ENCODE measurements around the gene EPB41L5.
"Not testable (repeated sequence)": the region's sequence is repeated elsewhere in the genome, so short reads cannot be mapped to it uniquely, and the experiment has no call there.

The EPB41L5 gene

GRCh38 chr2:120034621-120035020 is 21.7 kb downstream of the EPB41L5 start:
- no peak overlapping the region for H3K4me3 ChIP-seq (ENCODE audit: low read length)
- H3K27ac ChIP-seq (ENCODE audit: low read depth, low read length), result no peak overlapping the region
- H3K36me3 ChIP-seq (ENCODE audit: control insufficient read depth, insufficient read depth, low read length), result no peaks in the 10 kb centered on the region
- H3K27me3 ChIP-seq (ENCODE audit: control insufficient read depth, insufficient read depth, low read length), result no peaks in the 10 kb centered on the region
- no peaks in the 10 kb centered on the region for H3K4me1 ChIP-seq (ENCODE audit: control insufficient read depth, insufficient read depth, low read length)
- H3K9ac ChIP-seq (ENCODE audit: low read length), result no peak overlapping the region

GRCh38 chr2:120036145-120036544 is 23.3 kb downstream of the EPB41L5 start:
- Histone ChIP-seq H3K27me3 (ENCODE audit: control insufficient read depth, insufficient read depth, low read length) (no peaks in the 10 kb centered on the region), H3K4me3 (ENCODE audit: low read length) (no peak overlapping the region), H3K27ac (ENCODE audit: low read depth, low read length) (no peak overlapping the region), H3K4me1 (ENCODE audit: control insufficient read depth, insufficient read depth, low read length) (no peaks in the 10 kb centered on the region), H3K36me3 (ENCODE audit: control insufficient read depth, insufficient read depth, low read length) (no peaks in the 10 kb centered on the region), H3K9ac (ENCODE audit: low read length) (no peak overlapping the region)

GRCh38 chr2:120037995-120038541 is 25.2 kb downstream of the EPB41L5 start:
- Histone ChIP-seq H3K4me1 (ENCODE audit: control insufficient read depth, insufficient read depth, low read length) (no peaks in the 10 kb centered on the region), H3K27ac (ENCODE audit: low read depth, low read length) (no peak overlapping the region), H3K36me3 (ENCODE audit: control insufficient read depth, insufficient read depth, low read length) (no peaks in the 10 kb centered on the region), H3K27me3 (ENCODE audit: control insufficient read depth, insufficient read depth, low read length) (no peaks in the 10 kb centered on the region), H3K4me3 (ENCODE audit: low read length) (no peak overlapping the region), H3K9ac (ENCODE audit: low read length) (no peak overlapping the region)

GRCh38 chr2:120042359-120042758 is 29.5 kb downstream of the EPB41L5 start:
- no peaks in the 10 kb centered on the region for H3K27me3 ChIP-seq (ENCODE audit: control insufficient read depth, insufficient read depth, low read length)
- H3K27ac ChIP-seq (ENCODE audit: low read depth, low read length), result no peak overlapping the region
- H3K36me3 ChIP-seq (ENCODE audit: control insufficient read depth, insufficient read depth, low read length), result no peaks in the 10 kb centered on the region
- H3K4me3 ChIP-seq (ENCODE audit: low read length), result no peak overlapping the region
- H3K4me1 ChIP-seq (ENCODE audit: control insufficient read depth, insufficient read depth, low read length), result no peaks in the 10 kb centered on the region
- no peak overlapping the region for H3K9ac ChIP-seq (ENCODE audit: low read length)

GRCh38 chr2:120044336-120044735 is 31.5 kb downstream of the EPB41L5 start:
- H3K9ac ChIP-seq (ENCODE audit: low read length), result no peak overlapping the region
- no peak overlapping the region for H3K27ac ChIP-seq (ENCODE audit: low read depth, low read length)
- no peaks in the 10 kb centered on the region for H3K36me3 ChIP-seq (ENCODE audit: control insufficient read depth, insufficient read depth, low read length)
- H3K4me1 ChIP-seq (ENCODE audit: control insufficient read depth, insufficient read depth, low read length), result no peaks in the 10 kb centered on the region
- no peak overlapping the region for H3K4me3 ChIP-seq (ENCODE audit: low read length)
- no peaks in the 10 kb centered on the region for H3K27me3 ChIP-seq (ENCODE audit: control insufficient read depth, insufficient read depth, low read length)

GRCh38 chr2:120045775-120046174 is 32.9 kb downstream of the EPB41L5 start:
- H3K4me3 ChIP-seq (ENCODE audit: low read length); H3K9ac ChIP-seq (ENCODE audit: low read length); H3K27ac ChIP-seq (ENCODE audit: low read depth, low read length); H3K27me3 ChIP-seq (ENCODE audit: control insufficient read depth, insufficient read depth, low read length); H3K36me3 ChIP-seq (ENCODE audit: control insufficient read depth, insufficient read depth, low read length); H3K4me1 ChIP-seq (ENCODE audit: control insufficient read depth, insufficient read depth, low read length): not testable (repeated sequence)

GRCh38 chr2:120046252-120046651 is 33.4 kb downstream of the EPB41L5 start:
- not testable (repeated sequence) for H3K4me3 ChIP-seq (ENCODE audit: low read length); H3K9ac ChIP-seq (ENCODE audit: low read length); H3K4me1 ChIP-seq (ENCODE audit: control insufficient read depth, insufficient read depth, low read length); H3K27ac ChIP-seq (ENCODE audit: low read depth, low read length); H3K36me3 ChIP-seq (ENCODE audit: control insufficient read depth, insufficient read depth, low read length); H3K27me3 ChIP-seq (ENCODE audit: control insufficient read depth, insufficient read depth, low read length)

GRCh38 chr2:120052597-120052996 is 39.7 kb downstream of the EPB41L5 start:
- no peaks in the 10 kb centered on the region for H3K36me3 ChIP-seq (ENCODE audit: control insufficient read depth, insufficient read depth, low read length)
- no peaks in the 10 kb centered on the region for H3K27me3 ChIP-seq (ENCODE audit: control insufficient read depth, insufficient read depth, low read length)
- H3K4me1 ChIP-seq (ENCODE audit: control insufficient read depth, insufficient read depth, low read length), result no peaks in the 10 kb centered on the region
- H3K4me3 ChIP-seq (ENCODE audit: low read length), result no peak overlapping the region
- no peak overlapping the region for H3K9ac ChIP-seq (ENCODE audit: low read length)
- no peak overlapping the region for H3K27ac ChIP-seq (ENCODE audit: low read depth, low read length)

- H3K9ac ChIP-seq (ENCODE audit: low read length), result no peak overlapping the region
Observed at GRCh38 chr2:120053891-120054290, 41.0 kb downstream of the EPB41L5 start.

GRCh38 chr2:120059483-120059882 is 46.6 kb downstream of the EPB41L5 start:
- Histone ChIP-seq H3K4me3 (ENCODE audit: low read length) (no peak overlapping the region), H3K4me1 (ENCODE audit: control insufficient read depth, insufficient read depth, low read length) (no peaks in the 10 kb centered on the region), H3K36me3 (ENCODE audit: control insufficient read depth, insufficient read depth, low read length) (no peaks in the 10 kb centered on the region), H3K27ac (ENCODE audit: low read depth, low read length) (no peak overlapping the region), H3K9ac (ENCODE audit: low read length) (no peak overlapping the region), H3K27me3 (ENCODE audit: control insufficient read depth, insufficient read depth, low read length) (no peaks in the 10 kb centered on the region)

More at GRCh38 chr2:120053891-120054290, 41.0 kb downstream of the EPB41L5 start:
- Histone ChIP-seq H3K4me1 (ENCODE audit: control insufficient read depth, insufficient read depth, low read length) (no peaks in the 10 kb centered on the region), H3K4me3 (ENCODE audit: low read length) (no peak overlapping the region), H3K27me3 (ENCODE audit: control insufficient read depth, insufficient read depth, low read length) (no peaks in the 10 kb centered on the region), H3K27ac (ENCODE audit: low read depth, low read length) (no peak overlapping the region), H3K36me3 (ENCODE audit: control insufficient read depth, insufficient read depth, low read length) (no peaks in the 10 kb centered on the region)

- Histone ChIP-seq H3K4me1 (ENCODE audit: control insufficient read depth, insufficient read depth, low read length) (no peaks in the 10 kb centered on the region), H3K4me3 (ENCODE audit: low read length) (no peak overlapping the region), H3K9ac (ENCODE audit: low read length) (no peak overlapping the region), H3K27ac (ENCODE audit: low read depth, low read length) (no peak overlapping the region), H3K27me3 (ENCODE audit: control insufficient read depth, insufficient read depth, low read length) (no peaks in the 10 kb centered on the region), H3K36me3 (ENCODE audit: control insufficient read depth, insufficient read depth, low read length) (no peaks in the 10 kb centered on the region)
Observed at GRCh38 chr2:120060088-120060623, 47.3 kb downstream of the EPB41L5 start.

GRCh38 chr2:120064664-120065063 is 51.8 kb downstream of the EPB41L5 start:
- no peaks in the 10 kb centered on the region for H3K4me1 ChIP-seq (ENCODE audit: control insufficient read depth, insufficient read depth, low read length)

GRCh38 chr2:120066800-120067547 is 54.1 kb downstream of the EPB41L5 start:
- Histone ChIP-seq H3K27me3 (ENCODE audit: control insufficient read depth, insufficient read depth, low read length) (no peaks in the 10 kb centered on the region), H3K27ac (ENCODE audit: low read depth, low read length) (no peak overlapping the region), H3K4me3 (ENCODE audit: low read length) (no peak overlapping the region), H3K4me1 (ENCODE audit: control insufficient read depth, insufficient read depth, low read length) (no peaks in the 10 kb centered on the region), H3K36me3 (ENCODE audit: control insufficient read depth, insufficient read depth, low read length) (no peaks in the 10 kb centered on the region), H3K9ac (ENCODE audit: low read length) (no peak overlapping the region)

More at GRCh38 chr2:120064664-120065063, 51.8 kb downstream of the EPB41L5 start:
- H3K4me3 ChIP-seq (ENCODE audit: low read length), result no peak overlapping the region
- no peak overlapping the region for H3K9ac ChIP-seq (ENCODE audit: low read length)
- H3K36me3 ChIP-seq (ENCODE audit: control insufficient read depth, insufficient read depth, low read length), result no peaks in the 10 kb centered on the region
- no peak overlapping the region for H3K27ac ChIP-seq (ENCODE audit: low read depth, low read length)
- no peaks in the 10 kb centered on the region for H3K27me3 ChIP-seq (ENCODE audit: control insufficient read depth, insufficient read depth, low read length)

Measured in rectal smooth muscle tissue (tissue), 1 donor.